ENCODE measurements around the gene TAF9.

- TF ChIP-seq CSRNP3 (CRISPR knock-in tag; IDR thresholded peaks at IDR 0.05) (no peak), CSDC2 (CRISPR knock-in tag; IDR thresholded peaks at IDR 0.05) (no peak), TOX (CRISPR knock-in tag; IDR thresholded peaks at IDR 0.05; ENCODE audit: borderline replicate concordance) (no peak), ZNF8 (CRISPR knock-in tag; IDR thresholded peaks at IDR 0.05) (no peak), PATZ1 (CRISPR knock-in tag; IDR thresholded peaks at IDR 0.05; ENCODE audit: borderline replicate concordance) (no peak), ZNF70 (CRISPR knock-in tag; IDR thresholded peaks at IDR 0.05) (no peak), ARNTL (CRISPR knock-in tag; IDR thresholded peaks at IDR 0.05; ENCODE audit: borderline replicate concordance, low read depth) (no peak), OSR1 (CRISPR knock-in tag; IDR thresholded peaks at IDR 0.05) (no peak)
- TF ChIP-seq, protein P1, sequence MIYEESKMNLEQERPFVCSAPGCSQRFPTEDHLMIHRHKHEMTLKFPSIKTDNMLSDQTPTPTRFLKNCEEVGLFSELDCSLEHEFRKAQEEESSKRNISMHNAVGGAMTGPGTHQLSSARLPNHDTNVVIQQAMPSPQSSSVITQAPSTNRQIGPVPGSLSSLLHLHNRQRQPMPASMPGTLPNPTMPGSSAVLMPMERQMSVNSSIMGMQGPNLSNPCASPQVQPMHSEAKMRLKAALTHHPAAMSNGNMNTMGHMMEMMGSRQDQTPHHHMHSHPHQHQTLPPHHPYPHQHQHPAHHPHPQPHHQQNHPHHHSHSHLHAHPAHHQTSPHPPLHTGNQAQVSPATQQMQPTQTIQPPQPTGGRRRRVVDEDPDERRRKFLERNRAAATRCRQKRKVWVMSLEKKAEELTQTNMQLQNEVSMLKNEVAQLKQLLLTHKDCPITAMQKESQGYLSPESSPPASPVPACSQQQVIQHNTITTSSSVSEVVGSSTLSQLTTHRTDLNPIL (CRISPR knock-in tag; IDR thresholded peaks at IDR 0.05; ENCODE audit: low read depth) = no peak
Observed at GRCh38 chr5:69372394-69372793, 3.1 kb upstream of the TAF9 start.

All from SK-N-SH treated with all-trans-retinoic acid at 6 μM for 48 hours (cell line).